ENCODE data around the gene MS4A6A.
"Not testable (repeated sequence)": the region's sequence is repeated elsewhere in the genome, so short reads cannot be mapped to it uniquely, and the experiment has no call there.

Gene MS4A6A

GRCh38 chr11:60182541-60183330 lies at the start of gene MS4A6A:
TSS of gene MS4A6A (minus strand) at chr11:60183083. CDS start at chr11:60181727, 1,356 bp downstream.
- CTCF ChIA-PET, result interaction anchor here (1.2 kb wide), 1 partner anchor 10 kb away, joined by 3 read pairs; no protein-coding TSS in a partner anchor
- Mint-ChIP-seq H3K36me3 (no peaks in the 10 kb centered on the region), H3K4me1 (no peaks in the 10 kb centered on the region), H3K9me3 (no peaks in the 10 kb centered on the region), H3K27ac (no peak within 1 kb of the TSS), H3K4me3 (no peak within 1 kb of the TSS), H3K27me3 (peaks cover 14% of the 10 kb centered on the region)
- no peak for DNase-seq

DNA sequence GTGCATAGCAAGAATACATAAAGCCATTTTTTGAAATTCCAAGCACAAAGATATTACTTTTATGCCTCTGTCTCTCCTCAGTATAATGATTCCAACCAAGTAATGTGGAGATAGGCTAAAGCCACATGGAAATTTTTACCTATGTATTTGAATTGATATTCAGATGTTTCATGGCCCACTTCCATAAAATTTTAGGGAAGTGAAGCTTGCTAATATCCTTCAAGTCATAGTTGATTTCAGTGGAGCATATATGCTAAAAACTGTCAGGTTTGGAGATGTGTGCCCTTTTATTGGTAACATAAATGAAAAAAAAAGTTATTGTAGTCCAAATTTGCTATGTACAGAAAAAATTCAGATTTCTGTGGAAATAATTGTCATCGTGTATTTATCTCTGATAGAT lies 47.8 kb upstream of the MS4A6A start:
- CTCF ChIA-PET, result interaction anchor here (0.8 kb wide), 1 partner anchor 342 kb away, joined by 3 read pairs; no protein-coding TSS in a partner anchor
- peaks cover 10% of the 10 kb centered on the region for H3K27me3 Mint-ChIP-seq
- no peaks in the 10 kb centered on the region for H3K36me3 Mint-ChIP-seq

DNA sequence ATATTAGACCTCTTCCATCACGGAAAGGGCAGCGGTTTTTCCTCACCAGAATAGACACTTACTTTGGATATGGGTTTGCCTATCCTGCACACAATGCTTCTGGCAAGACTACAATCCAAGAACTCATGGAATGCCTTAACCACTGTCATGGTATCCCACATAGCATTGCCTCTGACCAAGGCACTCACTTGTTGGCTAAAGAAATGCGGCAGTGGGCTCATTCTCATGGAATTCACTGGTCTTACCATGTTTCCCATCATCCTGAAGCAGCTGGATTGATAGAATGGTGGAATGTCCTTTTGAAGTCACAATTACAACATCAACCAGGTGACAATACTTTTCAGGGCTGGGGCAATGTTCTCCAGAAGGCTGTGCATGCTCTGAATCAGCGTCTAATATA lies 39.3 kb upstream of the MS4A6A start:
- CTCF ChIA-PET, result no interaction called here

More for the DNA sequence above, 47.8 kb upstream of the MS4A6A start:
- Mint-ChIP-seq H3K9me3 (no peaks in the 10 kb centered on the region), H3K4me1 (no peaks in the 10 kb centered on the region), H3K4me3 (no peak overlapping the region), H3K27ac (no peak overlapping the region)
- DNase-seq, result no peak

DNA sequence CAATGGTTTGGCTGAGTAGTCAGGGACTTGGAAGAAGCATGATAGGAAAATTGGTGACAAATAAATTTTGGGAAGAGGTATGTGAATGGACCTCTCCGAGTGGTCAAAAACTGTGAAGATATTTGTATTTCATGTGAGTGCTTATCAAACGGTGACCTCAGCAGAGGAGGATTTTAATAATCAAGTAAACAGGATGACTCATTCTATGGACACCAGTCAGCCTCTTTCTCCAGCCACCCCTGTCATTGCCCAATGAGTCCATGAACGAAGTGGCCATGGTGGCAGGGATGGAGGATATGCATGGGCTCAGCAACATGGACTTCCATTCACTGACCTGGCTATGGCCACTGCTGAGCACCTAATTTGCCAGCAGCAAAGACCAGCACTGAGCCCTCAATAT lies 38.8 kb upstream of the MS4A6A start:
- no peak overlapping the region for H3K27ac Mint-ChIP-seq

More for the DNA sequence above, 39.3 kb upstream of the MS4A6A start:
- Mint-ChIP-seq H3K9me3 (no peaks in the 10 kb centered on the region), H3K4me1 (no peaks in the 10 kb centered on the region), H3K36me3 (no peaks in the 10 kb centered on the region), H3K4me3 (no peak overlapping the region), H3K27ac (no peak overlapping the region), H3K27me3 (no peaks in the 10 kb centered on the region)
- DNase-seq, result no peak

GRCh38 chr11:60221181-60221580 lies 38.3 kb upstream of the MS4A6A start:
- no peaks in the 10 kb centered on the region for H3K4me1 Mint-ChIP-seq
- H3K27ac Mint-ChIP-seq, result no peak overlapping the region
- DNase-seq, result no peak
- no peaks in the 10 kb centered on the region for H3K27me3 Mint-ChIP-seq
- CTCF ChIA-PET, result no interaction called here
- no peaks in the 10 kb centered on the region for H3K36me3 Mint-ChIP-seq
- H3K4me3 Mint-ChIP-seq, result no peak overlapping the region
- H3K9me3 Mint-ChIP-seq, result no peaks in the 10 kb centered on the region

More for the DNA sequence above, 38.8 kb upstream of the MS4A6A start:
- CTCF ChIA-PET, result no interaction called here
- Mint-ChIP-seq H3K36me3 (no peaks in the 10 kb centered on the region), H3K27me3 (no peaks in the 10 kb centered on the region), H3K4me1 (no peaks in the 10 kb centered on the region), H3K9me3 (no peaks in the 10 kb centered on the region), H3K4me3 (no peak overlapping the region)
- DNase-seq, result no peak

DNA sequence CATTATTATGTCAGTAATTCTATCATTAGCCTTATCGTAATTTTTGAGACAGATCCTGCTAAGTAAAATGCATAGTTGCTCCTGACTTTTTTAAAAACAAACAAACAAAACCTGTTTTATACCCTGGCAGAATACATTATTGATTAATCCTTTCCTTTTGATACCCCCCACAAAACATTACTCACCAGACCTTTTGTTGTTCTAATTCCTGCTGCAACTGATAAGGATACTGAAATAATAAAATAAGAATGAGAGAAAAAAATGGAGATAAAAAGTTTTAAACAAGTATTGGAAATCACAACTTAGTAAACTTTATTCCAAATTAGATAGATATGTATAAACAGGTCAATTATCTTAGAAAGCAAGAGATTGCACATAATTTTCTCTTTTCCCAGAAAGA lies 31.5 kb upstream of the MS4A6A start:
- no peak overlapping the region for H3K4me3 Mint-ChIP-seq
- no peaks in the 10 kb centered on the region for H3K36me3 Mint-ChIP-seq
- no peaks in the 10 kb centered on the region for H3K27me3 Mint-ChIP-seq
- CTCF ChIA-PET, result no interaction called here
- H3K27ac Mint-ChIP-seq, result no peak overlapping the region
- no peak for DNase-seq
- no peaks in the 10 kb centered on the region for H3K4me1 Mint-ChIP-seq
- no peaks in the 10 kb centered on the region for H3K9me3 Mint-ChIP-seq

- Mint-ChIP-seq H3K27ac (no peak overlapping the region), H3K27me3 (no peaks in the 10 kb centered on the region), H3K9me3 (no peaks in the 10 kb centered on the region)
Measured at GRCh38 chr11:60211206-60211605, 28.3 kb upstream of the MS4A6A start.

DNA sequence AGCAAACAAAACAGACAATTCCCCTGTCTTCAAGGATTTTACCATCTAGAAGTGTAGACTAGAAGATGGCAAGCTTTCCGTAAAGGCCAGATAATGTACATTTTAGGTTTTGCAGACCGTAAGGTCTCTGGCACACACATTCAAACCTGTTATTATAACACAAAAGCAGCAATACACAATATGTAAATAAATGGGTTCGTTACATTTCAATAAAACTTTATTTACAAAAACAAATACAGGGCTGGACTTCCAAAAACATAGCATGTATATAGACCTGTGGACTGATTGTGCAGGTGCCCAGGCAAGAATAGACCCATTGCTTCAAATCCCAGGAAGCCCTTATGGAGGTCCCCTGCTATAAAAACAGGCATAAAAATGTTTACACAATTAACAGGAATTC lies 27.1 kb upstream of the MS4A6A start:
- H3K27me3 Mint-ChIP-seq, result no peaks in the 10 kb centered on the region
- DNase-seq, result no peak
- H3K27ac Mint-ChIP-seq, result no peak overlapping the region
- H3K4me3 Mint-ChIP-seq, result no peak overlapping the region
- no peaks in the 10 kb centered on the region for H3K36me3 Mint-ChIP-seq
- CTCF ChIA-PET, result interaction anchor here (0.6 kb wide), 1 partner anchor 30 kb away, joined by 3 read pairs; no protein-coding TSS in a partner anchor
- H3K9me3 Mint-ChIP-seq, result no peaks in the 10 kb centered on the region
- H3K4me1 Mint-ChIP-seq, result no peaks in the 10 kb centered on the region

More at GRCh38 chr11:60211206-60211605, 28.3 kb upstream of the MS4A6A start:
- DNase-seq, result no peak
- H3K36me3 Mint-ChIP-seq, result no peaks in the 10 kb centered on the region
- CTCF ChIA-PET, result no interaction called here
- H3K4me3 Mint-ChIP-seq, result no peak overlapping the region
- no peaks in the 10 kb centered on the region for H3K4me1 Mint-ChIP-seq

DNA sequence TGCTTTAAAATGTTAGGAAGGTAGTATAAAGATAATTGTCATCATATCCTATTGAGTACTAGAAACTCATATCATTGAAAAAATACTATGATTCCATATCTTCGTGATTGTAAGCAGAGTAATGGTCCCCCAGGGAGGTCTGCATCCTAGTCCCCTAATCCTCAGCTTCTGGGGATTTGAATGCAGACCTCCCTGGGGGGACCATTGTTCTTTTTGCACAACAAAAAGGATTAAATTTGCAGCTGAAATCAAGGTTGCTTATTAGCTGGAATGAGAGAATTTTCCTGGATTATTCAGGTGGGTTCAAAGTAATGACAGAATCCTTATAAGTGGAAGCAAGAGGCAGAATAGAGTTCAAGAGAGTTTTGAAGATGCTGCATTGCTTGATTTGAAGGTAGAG lies 26.1 kb upstream of the MS4A6A start:
- no peaks in the 10 kb centered on the region for H3K9me3 Mint-ChIP-seq
- no peaks in the 10 kb centered on the region for H3K36me3 Mint-ChIP-seq
- H3K27me3 Mint-ChIP-seq, result no peaks in the 10 kb centered on the region
- H3K27ac Mint-ChIP-seq, result no peak overlapping the region
- no peaks in the 10 kb centered on the region for H3K4me1 Mint-ChIP-seq
- CTCF ChIA-PET, result no interaction called here
- no peak overlapping the region for H3K4me3 Mint-ChIP-seq
- DNase-seq, result no peak

DNA sequence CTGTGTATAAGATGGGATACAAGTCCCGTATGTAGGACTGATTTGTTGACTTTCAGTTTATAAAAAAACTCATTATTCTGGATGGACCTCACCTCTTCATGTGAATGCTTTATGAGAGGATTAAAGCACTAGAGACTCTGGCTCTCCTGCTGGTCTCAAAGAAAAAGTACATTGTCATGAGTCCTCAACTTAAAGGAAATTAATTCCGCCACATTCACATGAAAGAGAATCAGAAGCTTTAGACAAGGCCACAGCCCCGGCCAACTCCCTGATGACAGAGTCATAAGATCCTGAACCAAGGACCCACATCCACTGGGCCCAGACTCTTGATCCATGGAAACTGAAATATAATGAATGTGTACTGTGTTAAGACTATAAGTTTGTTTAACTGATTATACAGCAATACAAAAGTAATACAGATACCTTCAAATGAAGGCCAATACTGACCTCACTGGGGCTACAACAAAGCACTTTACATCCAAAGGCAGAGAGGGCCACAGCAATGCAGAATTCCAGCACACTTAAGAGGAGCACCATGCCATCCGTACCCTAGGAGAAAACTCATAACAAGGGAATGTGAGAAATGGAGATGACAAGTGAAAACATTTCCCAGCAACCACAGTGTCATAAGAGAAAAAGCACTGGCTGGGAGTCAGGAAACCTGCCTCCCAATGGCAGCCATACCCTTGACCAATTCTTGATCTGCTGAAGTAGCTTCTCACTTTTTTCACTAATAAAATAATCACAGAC lies 25.4 kb upstream of the MS4A6A start:
- Mint-ChIP-seq H3K4me1 (no peaks in the 10 kb centered on the region), H3K4me3 (no peak overlapping the region), H3K27me3 (no peaks in the 10 kb centered on the region), H3K36me3 (no peaks in the 10 kb centered on the region), H3K27ac (no peak overlapping the region), H3K9me3 (no peaks in the 10 kb centered on the region)
- DNase-seq, result no peak
- CTCF ChIA-PET, result no interaction called here

DNA sequence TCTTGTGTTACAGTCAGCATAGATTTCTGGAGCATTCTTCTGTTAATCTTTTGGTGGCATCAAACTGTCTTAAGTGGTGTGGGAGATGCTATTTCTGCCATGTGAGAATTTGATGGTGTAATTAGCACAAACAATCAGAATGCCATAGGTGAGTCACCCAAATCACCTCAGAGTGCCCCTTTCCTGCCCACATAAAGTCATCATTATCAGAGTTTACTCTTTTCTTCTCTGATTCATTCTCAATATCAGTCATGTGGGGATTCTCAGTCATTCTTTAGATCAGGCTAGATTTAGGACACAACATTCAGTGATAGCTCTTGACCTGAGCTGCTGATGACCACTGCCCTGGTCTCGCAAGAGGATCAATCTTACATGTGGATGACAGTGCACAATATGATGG lies 23.7 kb upstream of the MS4A6A start:
- Mint-ChIP-seq H3K9me3 (peaks cover 2% of the 10 kb centered on the region), H3K27me3 (no peaks in the 10 kb centered on the region), H3K27ac (no peak overlapping the region), H3K4me1 (no peaks in the 10 kb centered on the region), H3K4me3 (no peak overlapping the region), H3K36me3 (no peaks in the 10 kb centered on the region)
- DNase-seq, result no peak
- CTCF ChIA-PET, result interaction anchor here (0.6 kb wide), 1 partner anchor 14 kb away, joined by 4 read pairs; no protein-coding TSS in a partner anchor

- H3K27ac Mint-ChIP-seq, result no peak overlapping the region
- CTCF ChIA-PET, result no interaction called here
- peaks cover 2% of the 10 kb centered on the region for H3K9me3 Mint-ChIP-seq
- H3K36me3 Mint-ChIP-seq, result no peaks in the 10 kb centered on the region
- H3K27me3 Mint-ChIP-seq, result no peaks in the 10 kb centered on the region
- no peaks in the 10 kb centered on the region for H3K4me1 Mint-ChIP-seq
- H3K4me3 Mint-ChIP-seq, result no peak overlapping the region
- DNase-seq, result no peak
Measured at GRCh38 chr11:60204922-60205321, 22.0 kb upstream of the MS4A6A start.

- DNase-seq, H3K36me3 Mint-ChIP-seq, CTCF ChIA-PET, H3K27ac Mint-ChIP-seq, H3K4me1 Mint-ChIP-seq, H3K4me3 Mint-ChIP-seq, H3K9me3 Mint-ChIP-seq, H3K27me3 Mint-ChIP-seq: not testable (repeated sequence)
Measured at GRCh38 chr11:60201334-60201733, 18.5 kb upstream of the MS4A6A start.

DNA sequence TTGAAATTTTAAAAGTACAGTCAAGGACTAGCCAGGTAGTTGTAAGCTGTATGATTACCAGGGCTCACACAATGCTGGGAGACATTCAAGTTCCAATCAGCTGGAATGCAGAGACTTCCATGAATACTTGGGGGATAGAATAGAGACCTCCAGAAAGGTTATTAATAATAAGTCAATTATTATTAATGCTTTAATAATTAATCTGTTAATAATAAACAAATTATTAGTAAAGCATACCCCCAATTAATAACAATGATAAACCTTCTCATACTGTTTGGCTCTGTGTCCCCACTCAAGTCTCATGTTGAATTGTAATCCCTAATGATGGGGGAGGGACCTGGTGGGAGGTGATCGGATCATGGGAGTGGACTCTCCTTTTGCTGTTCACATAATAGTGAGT lies 14.6 kb upstream of the MS4A6A start:
- no peak overlapping the region for H3K4me3 Mint-ChIP-seq
- H3K36me3 Mint-ChIP-seq, result no peaks in the 10 kb centered on the region
- H3K27me3 Mint-ChIP-seq, result peaks cover 5% of the 10 kb centered on the region
- H3K9me3 Mint-ChIP-seq, result peaks cover 2% of the 10 kb centered on the region
- CTCF ChIA-PET, result interaction anchor here (1.2 kb wide), 1 partner anchor 375 kb away, joined by 3 read pairs; no protein-coding TSS in a partner anchor
- DNase-seq, result no peak
- no peaks in the 10 kb centered on the region for H3K4me1 Mint-ChIP-seq
- H3K27ac Mint-ChIP-seq, result no peak overlapping the region

All from activated naive CD4-positive, alpha-beta T cell treated with anti-CD3 and anti-CD28 coated beads, Interleukin-2, amount 10 ng/mL, durations not matched to agents 7 days and 5 days (primary cell).